NCI-H526 treated with DMSO at 0.1 percent for 48 hours (cell line): ENCODE measurements around the gene COQ6.
"Not testable (repeated sequence)": the region's sequence is repeated elsewhere in the genome, so short reads cannot be mapped to it uniquely, and the experiment has no call there.

Experiments
- DNase-seq: peaks from one replicate; lab custom pipeline; 2025; lab: John Stamatoyannopoulos, UW

COQ6 gene

DNA sequence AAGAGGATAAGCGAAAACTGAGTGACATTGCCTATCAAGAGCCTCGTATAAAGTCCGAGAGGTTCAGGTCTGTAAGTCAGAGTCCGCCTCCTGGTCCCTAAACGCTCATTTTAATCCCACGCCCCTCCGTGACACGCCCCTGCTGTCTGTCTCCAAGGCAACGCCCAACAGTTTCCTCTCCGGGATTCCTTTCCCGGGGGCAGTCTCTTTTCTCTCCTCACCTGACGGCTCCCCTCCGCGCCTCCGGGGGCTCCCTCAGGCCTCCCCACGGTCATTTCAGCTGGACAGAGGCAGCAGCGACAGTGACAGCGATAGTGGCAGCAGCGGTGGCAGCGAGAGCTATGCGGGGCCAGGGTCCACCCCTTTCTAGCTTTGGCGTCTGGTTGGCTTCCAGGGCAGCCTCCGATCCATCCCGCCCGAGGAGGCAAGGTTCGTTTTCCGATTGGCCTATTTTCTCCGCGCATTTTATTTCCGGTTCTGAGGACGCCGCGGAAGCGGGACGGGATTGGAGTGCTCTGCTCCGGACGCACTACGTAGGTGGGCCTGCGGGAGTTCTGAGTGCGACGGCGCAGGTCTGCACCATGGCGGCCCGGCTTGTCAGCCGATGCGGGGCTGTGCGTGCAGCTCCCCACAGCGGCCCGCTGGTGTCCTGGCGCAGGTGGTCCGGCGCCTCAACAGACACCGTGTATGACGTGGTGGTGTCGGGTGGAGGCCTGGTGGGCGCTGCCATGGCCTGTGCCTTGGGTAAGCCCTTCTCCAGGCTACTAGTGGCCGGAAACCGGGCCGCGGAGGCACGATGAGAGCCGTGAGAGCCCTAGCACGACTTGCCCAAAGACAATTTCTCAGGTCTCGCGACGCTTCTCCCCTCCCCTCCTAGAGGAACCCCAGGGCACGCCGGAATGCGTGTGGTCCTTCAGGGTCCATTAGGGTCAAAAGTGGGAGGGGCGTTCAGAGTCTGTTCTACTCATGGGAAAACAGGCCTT lies at the start of gene COQ6, which contains the start of gene FAM161B:
TSS of gene COQ6 (plus strand) at position 551 of the 983 bp plus-strand sequence. CDS start at position 582, 31 bp downstream.
TSS of gene FAM161B (minus strand) at position 343 of the 983 bp plus-strand sequence. CDS start at position 275, 68 bp downstream.
- peak; percentile 97 for DNase-seq

DNA sequence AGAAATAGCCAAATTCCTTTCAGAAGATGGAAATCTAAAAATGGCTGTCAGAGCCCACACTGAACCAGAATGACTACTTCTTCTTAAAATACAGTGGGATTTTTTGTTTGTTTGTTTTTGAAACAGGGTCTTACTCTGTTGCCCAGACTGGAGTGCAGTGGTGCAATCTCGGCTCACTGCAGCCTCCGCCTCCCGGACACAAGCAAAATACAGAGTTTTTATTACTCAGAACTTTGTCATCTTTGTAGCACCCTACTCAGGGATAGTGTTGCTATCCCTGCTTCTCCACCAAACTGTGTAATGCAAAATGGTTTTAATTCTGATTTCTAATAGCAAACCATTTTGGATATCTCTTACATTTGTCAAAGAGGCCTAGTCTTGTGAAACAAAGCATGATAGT lies 47.1 kb upstream of the COQ6 start:
- no peak for DNase-seq

DNA sequence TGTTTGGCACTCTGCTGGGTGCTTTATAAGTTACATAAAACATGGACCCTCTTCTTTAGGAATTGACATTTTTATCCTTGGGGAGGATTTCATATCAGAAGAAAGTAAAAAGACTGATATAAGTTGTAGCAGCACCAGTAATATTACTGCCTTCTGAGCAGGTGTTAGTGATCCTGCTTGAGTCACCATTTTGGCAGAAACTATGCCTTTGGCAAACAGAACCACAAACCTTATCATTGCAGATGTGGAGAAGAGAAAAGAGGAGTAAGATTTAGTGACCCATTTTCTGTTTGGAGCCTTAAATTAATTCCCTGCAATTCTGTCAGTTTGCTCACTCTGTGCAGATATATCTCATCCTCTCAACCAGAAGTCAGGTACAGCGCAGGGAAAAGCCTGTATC lies 40.4 kb upstream of the COQ6 start:
- DNase-seq, result no peak

DNA sequence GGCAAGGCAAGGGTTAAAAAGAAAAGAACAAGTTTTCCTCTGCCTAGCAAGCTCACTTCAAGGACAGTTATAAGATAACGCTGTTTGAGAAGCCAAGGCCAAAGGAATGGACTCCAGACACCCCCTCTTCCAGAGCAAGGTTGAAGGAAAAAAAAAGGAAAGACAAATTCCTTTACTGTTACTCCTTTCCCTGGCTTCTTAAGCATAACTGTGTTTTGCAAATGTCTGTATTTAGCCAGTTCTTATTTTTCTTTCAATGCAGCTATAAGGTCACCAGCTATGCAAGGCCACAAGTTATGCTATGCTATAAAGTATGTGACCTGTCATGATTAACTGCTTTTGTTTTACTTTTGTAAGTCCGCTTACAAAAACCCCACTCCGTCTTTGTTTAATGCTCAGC lies 36.8 kb upstream of the COQ6 start:
- no peak for DNase-seq

DNA sequence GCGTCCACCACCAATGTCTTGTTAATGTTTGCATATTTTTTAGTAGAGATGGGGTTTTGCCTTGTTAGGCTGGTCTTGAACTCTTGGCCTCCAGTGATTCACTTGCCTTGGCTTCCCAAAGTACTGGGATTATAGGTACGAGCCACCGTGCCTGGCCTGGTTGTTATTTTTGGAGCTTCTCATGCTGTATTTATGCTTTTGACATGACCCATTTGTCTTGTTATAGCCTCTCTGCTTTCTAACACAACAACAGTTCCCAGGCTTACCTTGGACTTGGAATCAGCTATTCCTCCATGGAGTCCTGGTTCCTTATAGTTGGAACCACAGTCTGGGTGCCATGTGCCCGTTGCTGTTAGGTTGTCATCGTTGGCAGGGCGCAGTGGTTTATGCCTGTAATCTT lies 33.8 kb upstream of the COQ6 start:
- no peak for DNase-seq

DNA sequence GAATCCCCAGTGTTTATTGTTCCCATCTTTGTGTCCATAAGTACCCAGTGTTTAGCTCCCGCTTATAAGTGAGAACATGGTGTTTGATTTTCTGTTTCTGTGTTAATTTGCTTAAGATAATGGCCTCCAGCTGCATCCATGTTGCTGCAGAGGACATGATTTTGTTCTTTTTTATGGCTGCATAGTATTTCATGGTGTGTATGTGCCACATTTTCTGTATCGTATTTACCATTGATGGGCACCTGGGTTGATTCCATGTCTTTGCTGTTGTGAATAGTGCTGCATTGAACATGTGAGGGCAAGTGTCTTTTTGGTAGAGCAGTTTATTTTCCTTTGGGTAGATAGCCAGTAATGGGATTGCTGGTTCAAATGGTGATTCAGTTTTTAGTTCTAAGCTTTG lies 30.6 kb upstream of the COQ6 start:
- DNase-seq, result not testable (repeated sequence)

DNA sequence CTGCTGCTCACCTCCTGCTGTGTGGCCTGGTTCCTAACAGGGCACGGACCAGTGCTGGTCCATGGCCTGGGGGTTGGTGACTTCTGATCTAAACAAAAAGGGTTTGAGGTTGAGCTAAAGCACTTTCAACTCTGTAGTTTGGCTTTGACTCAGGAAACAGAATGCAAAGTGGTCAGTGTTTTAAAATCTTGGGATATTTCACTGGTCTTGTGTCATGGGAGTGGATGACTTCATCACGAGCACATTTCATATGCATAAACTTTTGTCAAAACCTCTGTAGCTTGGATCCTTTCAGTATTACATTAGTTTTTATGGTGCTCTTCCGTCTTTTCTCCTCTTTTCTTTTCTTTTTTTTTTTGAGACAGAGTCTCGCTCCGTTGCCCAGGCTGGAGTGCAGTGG lies 25.8 kb upstream of the COQ6 start:
- DNase-seq, result no peak

DNA sequence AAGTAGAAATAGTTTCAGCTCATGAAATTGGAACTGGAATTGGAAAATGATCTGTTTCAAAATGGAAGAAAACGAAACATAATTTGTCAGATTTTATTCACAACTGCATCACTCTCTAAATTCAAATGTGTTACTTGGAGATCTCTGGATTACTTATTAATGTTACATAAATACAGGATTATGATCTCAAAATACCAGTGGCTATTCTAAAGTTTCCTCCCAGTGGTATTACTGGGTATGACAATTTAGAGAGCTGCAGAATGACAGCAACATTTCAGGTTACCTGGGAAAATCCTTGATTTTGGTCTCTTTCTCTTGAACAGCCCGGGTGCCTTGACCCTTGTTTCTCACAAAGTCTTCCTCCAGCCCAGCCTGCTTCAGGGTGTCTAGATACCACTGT lies 14.4 kb upstream of the COQ6 start:
- no peak for DNase-seq

DNA sequence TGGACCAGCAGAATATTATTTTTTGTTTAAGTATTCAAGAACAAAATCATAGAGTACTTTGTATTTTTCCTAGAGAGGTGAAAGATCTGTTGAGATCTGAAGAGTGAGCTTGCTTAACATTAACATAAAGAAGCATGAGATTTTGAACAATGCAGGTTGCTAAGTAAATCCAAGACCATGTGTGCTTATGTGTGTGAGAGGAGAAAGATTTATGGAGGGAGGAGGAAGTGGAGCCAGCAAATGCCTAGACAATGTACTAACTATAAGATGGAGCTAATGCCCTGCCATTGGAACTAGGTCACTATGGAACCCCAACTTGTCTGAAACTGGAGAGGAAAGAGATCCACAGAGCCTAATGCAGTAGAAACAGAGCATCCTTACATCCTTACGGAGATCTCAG lies 13.6 kb upstream of the COQ6 start:
- DNase-seq, result no peak

DNA sequence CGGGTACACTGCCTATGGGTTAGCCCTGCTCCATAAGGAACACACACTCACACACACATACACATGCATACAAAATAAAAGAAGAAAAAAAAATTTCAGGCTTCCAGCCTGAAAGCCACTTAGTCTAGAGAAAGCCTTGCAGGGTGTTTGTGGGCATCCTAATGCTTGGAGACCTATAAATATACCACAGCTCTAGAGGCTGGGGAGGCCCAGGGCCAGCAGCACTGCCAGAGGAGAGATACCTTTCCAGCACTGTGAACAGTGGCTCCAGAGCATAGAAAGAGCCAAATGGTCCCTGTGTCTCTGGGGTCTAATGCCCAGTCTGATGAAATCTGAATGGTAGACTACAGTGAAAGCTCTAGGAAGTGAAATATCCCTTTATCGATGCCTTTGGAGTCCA lies 13.1 kb upstream of the COQ6 start:
- DNase-seq, result no peak

DNA sequence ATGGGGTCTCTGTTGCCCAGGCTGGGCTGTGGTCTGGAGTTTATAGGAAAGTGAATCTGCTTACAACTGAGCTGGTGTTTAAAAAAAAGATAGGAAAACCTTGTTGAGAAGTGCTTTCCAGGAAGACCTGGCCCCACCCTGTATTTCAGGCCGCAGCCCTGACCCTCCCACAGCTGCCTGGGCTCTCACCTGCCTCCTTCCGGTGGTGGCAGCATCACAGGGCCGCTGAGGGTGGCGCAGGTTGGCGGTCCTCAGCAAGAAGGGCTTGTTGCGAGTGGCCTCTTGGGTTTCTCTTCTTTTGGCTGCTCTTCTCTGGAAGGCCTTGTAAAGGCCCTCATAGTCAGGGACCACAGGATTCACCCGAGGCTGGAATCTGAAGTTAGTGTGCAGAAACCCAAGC lies 7.9 kb upstream of the COQ6 start:
- no peak for DNase-seq

DNA sequence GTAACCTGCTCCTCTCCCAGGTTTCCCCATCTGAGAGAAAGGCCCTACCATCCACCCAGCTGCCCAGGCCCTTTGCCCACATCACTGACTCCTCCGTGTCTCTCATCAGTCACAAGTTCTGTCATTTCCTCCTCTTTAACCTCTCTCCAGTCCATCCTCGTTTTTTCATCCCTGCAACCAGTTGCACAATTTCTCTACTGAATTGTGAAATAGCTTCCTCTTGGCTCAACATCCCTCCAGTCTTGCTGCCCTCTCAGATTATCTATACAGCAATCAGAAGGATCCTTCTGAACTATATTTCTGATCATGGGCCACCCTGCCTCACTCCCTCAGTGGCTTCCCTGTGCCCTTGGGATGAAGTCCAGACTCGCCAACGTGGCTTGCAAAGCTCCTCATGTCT lies 7.0 kb upstream of the COQ6 start:
- DNase-seq, result no peak

DNA sequence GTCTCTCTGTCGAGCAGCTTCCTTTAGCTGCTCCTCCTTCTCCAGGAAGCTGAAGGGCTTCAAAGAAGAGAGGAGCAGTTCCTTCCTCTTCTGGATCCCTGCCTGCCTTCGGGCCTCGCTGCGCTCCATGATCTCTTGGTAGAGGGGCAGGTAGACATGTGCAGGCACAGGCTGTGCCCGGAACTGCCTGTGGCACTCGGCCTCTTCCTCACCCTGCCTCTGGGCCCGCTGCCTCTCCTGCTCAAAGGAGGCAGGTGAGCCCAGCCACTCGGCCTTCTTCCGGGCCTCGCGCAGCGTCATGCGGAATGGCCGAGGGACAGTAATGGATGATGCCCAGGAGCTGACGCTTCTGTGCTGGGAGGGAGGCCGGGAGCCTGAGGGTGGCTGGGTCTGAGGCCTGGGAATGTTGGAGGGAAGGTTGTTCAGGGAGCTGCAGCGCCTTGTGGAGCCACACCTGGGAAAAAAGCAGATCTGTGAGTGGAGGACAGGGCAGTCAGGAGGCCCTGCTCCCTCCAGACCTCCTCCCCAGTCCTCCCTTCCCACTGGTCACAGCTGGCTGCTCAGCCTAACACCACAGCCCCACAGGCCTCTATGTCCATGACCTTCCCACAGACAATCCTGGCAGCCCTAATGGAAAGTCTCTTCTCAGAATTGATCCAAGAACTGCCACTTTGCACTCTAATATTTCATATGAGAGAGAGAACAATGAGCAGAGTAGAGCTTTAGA lies 5.5 kb upstream of the COQ6 start:
- DNase-seq, result no peak

DNA sequence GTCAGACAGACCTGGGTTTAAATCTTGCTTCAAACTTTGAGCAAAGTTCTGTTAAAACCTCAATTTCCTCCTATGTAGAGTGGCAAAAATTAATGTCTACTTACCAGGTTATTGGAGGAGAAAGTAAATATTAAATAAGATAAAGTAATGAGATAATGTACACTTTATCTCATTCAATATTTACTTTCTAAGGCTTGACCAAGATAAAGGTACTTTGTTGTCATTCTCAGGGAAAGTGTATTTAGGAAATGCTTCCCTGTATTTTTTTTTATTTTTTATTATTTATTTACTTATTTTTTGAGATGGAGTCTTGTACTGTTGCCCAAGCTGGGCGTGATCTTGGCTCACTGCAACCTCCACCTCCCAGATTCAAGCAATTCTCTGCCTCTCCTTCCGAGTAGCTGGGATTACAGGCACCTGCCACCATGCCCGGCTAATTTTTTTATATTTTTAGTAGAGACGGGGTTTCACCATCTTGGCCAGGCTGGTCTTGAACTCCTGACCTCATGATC lies 4.9 kb upstream of the COQ6 start:
- DNase-seq, result no peak

DNA sequence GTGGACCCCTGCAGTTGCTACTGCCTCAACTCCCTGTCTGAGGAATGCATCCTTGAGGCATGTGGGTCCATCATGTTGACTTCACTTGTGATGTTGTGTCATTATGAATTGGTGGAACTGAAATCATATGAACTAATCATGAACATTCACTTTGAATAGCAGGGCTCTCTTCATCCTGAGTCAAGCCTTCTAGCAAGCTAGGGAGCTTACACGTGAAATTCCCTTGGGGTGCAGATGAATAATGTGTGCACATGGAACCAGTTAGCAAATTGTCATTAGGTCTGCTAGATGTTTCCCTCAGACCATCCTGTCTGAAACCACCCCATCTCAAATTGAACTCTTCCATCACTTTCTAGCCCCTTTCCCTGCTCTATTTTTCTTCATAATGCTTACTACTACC lies 3.6 kb downstream of the COQ6 start:
- no peak for DNase-seq

DNA sequence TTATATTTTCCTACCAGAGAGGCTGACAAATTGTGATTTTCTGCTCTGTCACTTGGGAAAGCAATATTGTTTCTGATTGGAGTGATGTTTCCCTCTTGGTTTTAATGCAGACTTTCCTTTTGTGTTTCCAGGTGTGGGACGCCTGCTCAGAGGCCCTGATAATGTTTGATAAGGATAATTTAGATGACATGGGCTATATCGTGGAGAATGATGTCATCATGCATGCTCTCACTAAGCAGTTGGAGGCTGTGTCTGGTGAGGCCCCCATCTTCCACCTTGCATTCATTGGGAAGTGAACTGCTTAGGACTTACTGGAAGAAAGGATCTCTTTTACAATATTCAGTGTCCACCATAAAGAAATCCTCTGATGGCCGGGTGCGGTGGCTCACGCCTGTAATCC lies 5.6 kb downstream of the COQ6 start:
- DNase-seq, result no peak

DNA sequence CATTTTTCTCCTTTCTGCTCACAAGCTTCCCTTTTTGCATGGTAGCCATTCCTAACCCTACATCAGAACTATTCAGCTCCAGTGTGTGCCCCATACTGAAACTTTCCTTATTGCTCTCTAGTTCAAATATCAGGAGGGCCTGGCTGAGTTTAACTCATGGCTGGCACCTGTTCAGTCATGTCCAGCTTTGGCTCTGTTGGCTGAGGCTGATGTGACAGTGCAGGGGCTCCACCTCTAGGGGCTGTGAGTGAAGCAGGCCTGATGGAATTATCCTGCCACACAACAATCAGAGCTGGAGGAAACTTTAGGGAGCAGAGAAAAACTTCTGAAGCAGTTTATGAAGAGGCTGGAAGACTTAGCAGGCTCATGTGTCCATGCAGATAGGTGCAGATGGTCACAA lies 8.5 kb downstream of the COQ6 start:
- DNase-seq, result no peak

DNA sequence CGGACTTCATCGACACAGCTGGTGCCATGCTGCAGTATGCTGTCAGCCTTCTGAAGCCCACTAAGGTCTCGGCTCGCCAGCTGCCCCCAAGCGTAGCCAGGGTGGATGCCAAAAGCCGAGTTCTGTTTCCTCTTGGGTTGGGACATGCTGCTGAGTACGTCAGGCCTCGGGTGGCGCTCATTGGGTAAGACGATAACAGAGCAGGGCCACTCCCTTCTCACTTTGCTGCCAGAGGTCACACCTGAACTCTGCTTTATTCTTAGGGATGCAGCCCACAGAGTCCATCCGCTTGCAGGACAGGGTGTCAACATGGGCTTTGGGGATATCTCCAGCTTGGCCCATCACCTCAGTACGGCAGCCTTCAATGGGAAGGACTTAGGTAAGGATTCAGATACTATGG lies 11.1 kb downstream of the COQ6 start:
- no peak for DNase-seq

DNA sequence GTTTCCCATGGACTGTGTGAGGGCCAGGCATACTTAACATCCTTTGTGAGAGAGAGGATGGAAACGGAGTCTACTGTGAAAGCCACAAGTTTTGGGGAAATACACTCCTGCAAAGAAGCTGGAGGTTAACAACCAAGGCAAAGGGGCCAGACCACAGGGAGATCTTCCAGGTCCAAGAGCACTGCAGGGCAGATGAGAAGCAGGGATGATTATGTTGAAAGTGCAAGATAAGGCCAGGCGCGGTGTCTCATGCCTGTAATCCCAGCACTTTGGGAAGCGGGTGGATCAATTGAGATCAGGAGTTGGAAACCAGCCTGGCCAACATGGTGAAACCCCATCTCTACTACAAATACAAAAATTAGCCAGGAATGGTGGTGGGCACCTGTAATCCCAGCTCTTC lies 15.1 kb downstream of the COQ6 start:
- DNase-seq, result no peak

DNA sequence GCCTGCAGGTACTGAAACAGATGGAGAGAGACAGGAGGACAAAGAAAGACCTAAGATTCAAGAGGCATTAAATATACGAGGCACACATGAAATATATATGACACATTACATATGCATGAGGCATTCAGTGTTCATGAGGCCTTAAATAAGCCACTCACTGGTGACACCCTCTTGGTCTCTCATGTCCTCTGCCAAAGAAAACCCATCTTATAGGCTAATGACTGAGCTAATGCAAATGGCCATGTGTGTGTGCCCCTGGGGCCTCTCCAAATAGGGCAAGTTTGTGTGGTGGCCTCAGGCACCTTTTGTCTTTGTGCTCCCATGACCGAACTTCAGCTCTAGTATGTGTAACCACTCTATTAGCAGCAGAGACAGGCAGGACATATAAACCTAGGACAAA lies 18.8 kb downstream of the COQ6 start:
- DNase-seq, result no peak

DNA sequence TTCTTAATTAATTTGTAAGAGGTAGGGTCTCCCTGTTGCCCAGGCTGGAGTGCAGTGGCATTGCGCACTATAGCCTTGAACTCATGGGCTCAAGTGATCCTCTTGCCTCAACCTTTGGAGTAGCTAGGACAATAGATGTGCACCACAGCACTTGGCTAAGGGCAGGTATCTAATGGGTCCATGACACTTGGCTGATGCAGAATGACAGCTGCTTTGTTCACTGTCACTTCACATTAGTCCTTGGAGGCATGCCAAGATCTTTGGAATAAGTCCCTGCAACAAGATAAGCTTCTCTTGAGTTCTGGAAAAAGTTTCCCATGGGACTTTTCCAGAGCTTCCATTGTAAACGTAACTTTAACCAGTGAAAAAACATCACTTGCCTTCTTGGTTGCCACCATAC lies 23.4 kb downstream of the COQ6 start:
- DNase-seq, result no peak

DNA sequence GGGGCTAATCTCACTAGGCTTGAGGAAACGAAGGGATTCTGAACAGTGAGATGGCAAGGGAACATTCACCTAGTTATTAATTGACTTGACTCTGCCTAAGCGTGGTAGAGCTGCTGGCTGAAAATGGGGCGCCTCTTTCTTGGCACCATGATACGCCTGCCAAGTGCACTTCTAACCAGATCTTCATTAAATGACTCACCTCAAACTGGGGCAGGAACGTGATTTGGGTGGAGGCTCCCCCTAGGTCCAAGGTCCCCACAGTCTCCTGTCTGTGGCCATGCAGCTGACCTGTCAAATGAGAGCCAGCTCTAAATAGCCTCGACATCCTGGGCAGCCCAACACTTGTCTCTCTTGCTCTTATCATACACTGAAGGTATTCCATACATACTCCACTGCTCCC lies 26.0 kb downstream of the COQ6 start:
- DNase-seq, result no peak

DNA sequence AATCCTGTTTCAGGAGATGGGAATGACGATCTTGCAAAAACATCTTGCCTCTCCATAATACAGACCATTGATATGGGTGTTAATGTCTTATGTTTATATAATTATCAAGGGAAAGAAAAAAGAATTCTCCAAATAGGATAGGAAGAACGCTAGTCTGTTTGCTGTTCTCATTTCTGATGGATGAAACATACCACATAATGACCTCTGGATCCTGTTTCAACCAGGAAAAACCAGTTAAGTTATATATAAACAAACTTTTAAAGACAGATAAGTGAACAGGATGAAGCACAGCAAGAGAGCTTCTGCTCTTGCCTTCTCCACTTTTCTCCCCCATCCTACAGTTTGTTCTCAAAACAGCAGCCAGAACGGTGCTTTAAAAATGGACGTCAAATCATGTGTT lies 27.8 kb downstream of the COQ6 start:
- DNase-seq, result no peak
